Measurements from ENCODE around the gene IGF2.

Gene IGF2

GRCh38 chr11:2102132-2102882 lies 36.9 kb downstream of the IGF2 start:
- DNase-seq, result no peak

- no peak for DNase-seq
These were observed 38.0 kb downstream of the IGF2 start for GRCh38 chr11:2101171-2101675.

GRCh38 chr11:2100361-2101170 lies 38.6 kb downstream of the IGF2 start:
- no peak for DNase-seq

- DNase-seq, result no peak
These were observed 39.5 kb downstream of the IGF2 start for GRCh38 chr11:2099516-2100349.

GRCh38 chr11:2098691-2099515 lies 40.3 kb downstream of the IGF2 start:
- no peak for DNase-seq

- DNase-seq, result no peak
These were observed 41.0 kb downstream of the IGF2 start for GRCh38 chr11:2097998-2098690.

- no peak for DNase-seq
These were observed 41.7 kb downstream of the IGF2 start for GRCh38 chr11:2097356-2097997.

GRCh38 chr11:2096919-2097301 lies 42.3 kb downstream of the IGF2 start:
- no peak for DNase-seq

- no peak for DNase-seq
These were observed 42.9 kb downstream of the IGF2 start for GRCh38 chr11:2096011-2096918.

GRCh38 chr11:2095542-2095941 lies 43.6 kb downstream of the IGF2 start:
- no peak for DNase-seq

GRCh38 chr11:2095198-2095520 lies 44.0 kb downstream of the IGF2 start:
- no peak for DNase-seq

- no peak for DNase-seq
These were observed 44.6 kb downstream of the IGF2 start for GRCh38 chr11:2094354-2095197.

GRCh38 chr11:2093575-2094353 lies 45.4 kb downstream of the IGF2 start:
- no peak for DNase-seq

- no peak for DNase-seq
These were observed 46.2 kb downstream of the IGF2 start for GRCh38 chr11:2092956-2093412.

- no peak for DNase-seq
These were observed 46.7 kb downstream of the IGF2 start for GRCh38 chr11:2092464-2092910.

- DNase-seq, result no peak
These were observed 47.3 kb downstream of the IGF2 start for GRCh38 chr11:2091786-2092463.

- no peak for DNase-seq
These were observed 48.0 kb downstream of the IGF2 start for GRCh38 chr11:2091112-2091746.
